K562 (cell line): Measurements from ENCODE around the gene NOL4L. TPM values are rescaled to one million over a fixed set of nuclear protein-coding genes. Genes with fewer than 3 reads are reported as not detected.

Experiments used
- BHLHE40 ChIP-seq: IDR thresholded peaks from 2 replicates; pipeline ENCODE4 v1.6.1; 2011; ENCODE audit warnings: low read length, improper control_type of control experiment
- CREM ChIP-seq: IDR thresholded peaks from 2 replicates; pipeline ENCODE4 v1.6.1; 2014; ENCODE audit warnings: antibody characterized with exemption, low read depth
- GTF2F1 ChIP-seq: IDR thresholded peaks from 2 replicates; pipeline ENCODE4 v1.6.1; 2011; ENCODE audit warnings: low read depth, low read length, improper control_type of control experiment
- HBP1 ChIP-seq: fragments of 450-650 bp; formaldehyde crosslinking; IDR thresholded peaks from 2 replicates; pipeline ENCODE4 v1.4.0; 2022; ENCODE audit warnings: missing genetic modification characterization
- HLTF ChIP-seq: fragments of 450-650 bp; IDR thresholded peaks from 2 replicates; pipeline ENCODE4 v1.6.1; 2016
- MYC ChIP-seq, 2 experiments: fragments of 250-450 bp in 1 of 2; sonication (Bioruptor Pico) in 1 of 2; IDR thresholded peaks; 2 replicates each; pipeline versions ENCODE4 v1.5.1 to v1.6.1; 2012 to 2021; ENCODE audit warnings: low read depth in 2 of 2, borderline replicate concordance in 1 of 2, improper control_type of control experiment in 1 of 2, low read length in 1 of 2, mild to moderate bottlenecking in 1 of 2, moderate library complexity in 1 of 2
- NR2C2 ChIP-seq, 2 experiments: fragments of 200-800 bp in 1 of 2; sonication (Bioruptor generic) in 1 of 2; sonication (generic) in 1 of 2; formaldehyde crosslinking in 1 of 2; IDR thresholded peaks; 2 replicates each; pipeline versions ENCODE4 v1.6.1 to v1.8.0; 2016 to 2022; ENCODE audit warnings: mild to moderate bottlenecking in 1 of 2, missing compliant biosample characterization in 1 of 2, missing genetic modification characterization in 1 of 2, missing genetic modification reagents in 1 of 2
- OTX1 ChIP-seq: fragments of 450-650 bp; formaldehyde crosslinking; IDR thresholded peaks from 2 replicates; pipeline ENCODE4 v1.4.0; 2022; ENCODE audit warnings: mild to moderate bottlenecking
- PHF21A ChIP-seq: fragments of 450-650 bp; IDR thresholded peaks from 2 replicates; pipeline ENCODE4 v1.6.1; 2017; ENCODE audit warnings: low read depth, borderline replicate concordance
- SMAD2 ChIP-seq: fragments of 150-350 bp; IDR thresholded peaks from 2 replicates; pipeline ENCODE4 v1.6.1; 2014; ENCODE audit warnings: low read depth, mild to moderate bottlenecking, low read length
- SMARCB1 ChIP-seq: IDR thresholded peaks from 2 replicates; pipeline ENCODE4 v1.6.1; 2011; ENCODE audit warnings: improper control_type of control experiment, low read depth; ENCODE audit not compliant: insufficient read length
- SMARCC2 ChIP-seq: fragments of 450-650 bp; IDR thresholded peaks from 2 replicates; pipeline ENCODE4 v1.6.1; 2017; ENCODE audit warnings: antibody characterized with exemption, moderate library complexity, mild to moderate bottlenecking, low read depth
- ZC3H8 ChIP-seq: fragments of 450-650 bp; IDR thresholded peaks from 2 replicates; pipeline ENCODE4 v1.6.1; 2017
- ZNF133 ChIP-seq: fragments of 250-450 bp; sonication (Bioruptor Pico); IDR thresholded peaks from 2 replicates; pipeline ENCODE4 v1.4.0; 2020; ENCODE audit warnings: mild to moderate bottlenecking
- ZNF324 ChIP-seq: fragments of 250-450 bp; sonication (Bioruptor Pico); IDR thresholded peaks from 2 replicates; pipeline ENCODE4 v1.4.0; 2020; ENCODE audit warnings: mild to moderate bottlenecking
- ZNF551 ChIP-seq: fragments of 250-450 bp; sonication (Bioruptor Pico); IDR thresholded peaks from 2 replicates; pipeline ENCODE4 v1.5.0; 2021; ENCODE audit warnings: mild to moderate bottlenecking, moderate library complexity
- ZNF668 ChIP-seq: fragments of 250-450 bp; sonication (Bioruptor Pico); IDR thresholded peaks from 2 replicates; pipeline ENCODE4 v1.8.0; 2022; ENCODE audit warnings: mild to moderate bottlenecking, inconsistent platforms
- ZNF717 ChIP-seq: fragments of 250-450 bp; sonication (Bioruptor Pico); IDR thresholded peaks from 2 replicates; pipeline ENCODE4 v1.5.0; 2021
- polyA plus RNA-seq, 8 experiments: library from polyadenylated mRNA; depleted of rRNA in 4 of 8; stranded (reverse) in 5 of 8; unstranded in 3 of 8; fragments of >200 nt; fragmentation: Nextera tagmentation in 2 of 8; fragmentation: Illumina TruSeq in 1 of 8; extraction: Ambion mirVana in 2 of 8; extraction: Trizol in 1 of 8; gene quantifications; 2 replicates each; pipeline versions ENCODE4 v1.2.1 to v1.2.3, GENCODE V29; 2011 to 2014; ENCODE audit warnings: inconsistent platforms in 1 of 8, missing spikeins in 1 of 8
- total RNA-seq, 7 experiments: library from RNA; depleted of rRNA in 6 of 7; stranded (reverse); fragments of >200 nt in 6 of 7; fragmentation: Illumina TruSeq in 2 of 7; extraction: Trizol in 2 of 7; gene quantifications; 2 replicates each; pipeline versions ENCODE4 v1.2.1 to v1.2.3, GENCODE V29; 2011 to 2021; ENCODE audit warnings: low replicate concordance in 1 of 7
- TF ChIP-seq, protein P1 (sequence below): sonication (generic); formaldehyde crosslinking; IDR thresholded peaks from 2 replicates; pipeline ENCODE4 v1.8.0; 2022; ENCODE audit warnings: missing genetic modification reagents, mild to moderate bottlenecking, moderate library complexity, borderline replicate concordance
- TF ChIP-seq, protein P2 (sequence below): fragments of 250-450 bp; sonication (Bioruptor Pico); IDR thresholded peaks from 2 replicates; pipeline ENCODE4 v1.8.0; 2022; ENCODE audit warnings: inconsistent platforms
- TF ChIP-seq, protein P3 (sequence below): sonication (generic); formaldehyde crosslinking; IDR thresholded peaks from 2 replicates; pipeline ENCODE4 v1.8.1; 2023; ENCODE audit warnings: mild to moderate bottlenecking, missing genetic modification reagents

Gene NOL4L
- total and polyA plus RNA-seq, 9 of the 15 experiments (the other 6 are each of a cell fraction or from before 2014, with no cell fraction given), result 5.1 to 36.2 (median 13.6) TPM

- TF ChIP-seq, protein P1, sequence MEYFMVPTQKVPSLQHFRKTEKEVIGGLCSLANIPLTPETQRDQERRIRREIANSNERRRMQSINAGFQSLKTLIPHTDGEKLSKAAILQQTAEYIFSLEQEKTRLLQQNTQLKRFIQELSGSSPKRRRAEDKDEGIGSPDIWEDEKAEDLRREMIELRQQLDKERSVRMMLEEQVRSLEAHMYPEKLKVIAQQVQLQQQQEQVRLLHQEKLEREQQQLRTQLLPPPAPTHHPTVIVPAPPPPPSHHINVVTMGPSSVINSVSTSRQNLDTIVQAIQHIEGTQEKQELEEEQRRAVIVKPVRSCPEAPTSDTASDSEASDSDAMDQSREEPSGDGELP, result 0 out of 2 replicates have a peak, but pooled peaks have one; percentile 9
- TF ChIP-seq ZNF668 (CRISPR knock-in tag) (peak; percentile 66; the same call in 1 of the 2 replicates), ZNF717 (no peak), OTX1 (no peak), SMARCC2 (no peak), HLTF (no peak), MYC (IDR thresholded peaks at IDR 0.05; ENCODE audit: low read depth, low read length) (peak; percentile 93), MYC (CRISPR knock-in tag; IDR thresholded peaks at IDR 0.05; ENCODE audit: borderline replicate concordance, low read depth) (peak; percentile 55; the same call in 1 of the 2 replicates), ZNF324 (CRISPR knock-in tag) (no peak), CREM (no peak), BHLHE40 (peak; percentile 71), ZNF551 (no peak), SMARCB1 (no peak), PHF21A (no peak), HBP1 (no peak), ZC3H8 (no peak), GTF2F1 (0 out of 2 replicates have a peak, but pooled peaks have one; percentile 51), SMAD2 (no peak), NR2C2 (CRISPR knock-in tag; IDR thresholded peaks at IDR 0.05) (no peak), NR2C2 (tag; IDR thresholded peaks at IDR 0.05) (0 out of 2 replicates have a peak, but pooled peaks have one; percentile 19), ZNF133 (CRISPR knock-in tag) (no peak)
- TF ChIP-seq, protein P2, sequence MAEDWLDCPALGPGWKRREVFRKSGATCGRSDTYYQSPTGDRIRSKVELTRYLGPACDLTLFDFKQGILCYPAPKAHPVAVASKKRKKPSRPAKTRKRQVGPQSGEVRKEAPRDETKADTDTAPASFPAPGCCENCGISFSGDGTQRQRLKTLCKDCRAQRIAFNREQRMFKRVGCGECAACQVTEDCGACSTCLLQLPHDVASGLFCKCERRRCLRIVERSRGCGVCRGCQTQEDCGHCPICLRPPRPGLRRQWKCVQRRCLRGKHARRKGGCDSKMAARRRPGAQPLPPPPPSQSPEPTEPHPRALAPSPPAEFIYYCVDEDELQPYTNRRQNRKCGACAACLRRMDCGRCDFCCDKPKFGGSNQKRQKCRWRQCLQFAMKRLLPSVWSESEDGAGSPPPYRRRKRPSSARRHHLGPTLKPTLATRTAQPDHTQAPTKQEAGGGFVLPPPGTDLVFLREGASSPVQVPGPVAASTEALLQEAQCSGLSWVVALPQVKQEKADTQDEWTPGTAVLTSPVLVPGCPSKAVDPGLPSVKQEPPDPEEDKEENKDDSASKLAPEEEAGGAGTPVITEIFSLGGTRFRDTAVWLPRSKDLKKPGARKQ, result no peak
- TF ChIP-seq, protein P3, sequence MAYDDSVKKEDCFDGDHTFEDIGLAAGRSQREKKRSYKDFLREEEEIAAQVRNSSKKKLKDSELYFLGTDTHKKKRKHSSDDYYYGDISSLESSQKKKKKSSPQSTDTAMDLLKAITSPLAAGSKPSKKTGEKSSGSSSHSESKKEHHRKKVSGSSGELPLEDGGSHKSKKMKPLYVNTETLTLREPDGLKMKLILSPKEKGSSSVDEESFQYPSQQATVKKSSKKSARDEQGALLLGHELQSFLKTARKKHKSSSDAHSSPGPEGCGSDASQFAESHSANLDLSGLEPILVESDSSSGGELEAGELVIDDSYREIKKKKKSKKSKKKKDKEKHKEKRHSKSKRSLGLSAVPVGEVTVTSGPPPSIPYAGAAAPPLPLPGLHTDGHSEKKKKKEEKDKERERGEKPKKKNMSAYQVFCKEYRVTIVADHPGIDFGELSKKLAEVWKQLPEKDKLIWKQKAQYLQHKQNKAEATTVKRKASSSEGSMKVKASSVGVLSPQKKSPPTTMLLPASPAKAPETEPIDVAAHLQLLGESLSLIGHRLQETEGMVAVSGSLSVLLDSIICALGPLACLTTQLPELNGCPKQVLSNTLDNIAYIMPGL, result 0 out of 2 replicates have a peak, but pooled peaks have one; percentile 26
Measured at GRCh38 chr20:32632461-32633354, 47.6 kb upstream of the NOL4L start (continued).
